Measurements from ENCODE around the gene EVA1A. TPM values are rescaled to one million over a fixed set of nuclear protein-coding genes. Genes with fewer than 3 reads are reported as not detected.

EVA1A gene
- total RNA-seq, 4 donors from 2014 or later = 0.46 to 1.3 (median 0.50) TPM; not detected in 1

GRCh38 chr2:75563591-75563990, 2.9 kb upstream of the EVA1A start:
- TF ChIP-seq, protein P1, sequence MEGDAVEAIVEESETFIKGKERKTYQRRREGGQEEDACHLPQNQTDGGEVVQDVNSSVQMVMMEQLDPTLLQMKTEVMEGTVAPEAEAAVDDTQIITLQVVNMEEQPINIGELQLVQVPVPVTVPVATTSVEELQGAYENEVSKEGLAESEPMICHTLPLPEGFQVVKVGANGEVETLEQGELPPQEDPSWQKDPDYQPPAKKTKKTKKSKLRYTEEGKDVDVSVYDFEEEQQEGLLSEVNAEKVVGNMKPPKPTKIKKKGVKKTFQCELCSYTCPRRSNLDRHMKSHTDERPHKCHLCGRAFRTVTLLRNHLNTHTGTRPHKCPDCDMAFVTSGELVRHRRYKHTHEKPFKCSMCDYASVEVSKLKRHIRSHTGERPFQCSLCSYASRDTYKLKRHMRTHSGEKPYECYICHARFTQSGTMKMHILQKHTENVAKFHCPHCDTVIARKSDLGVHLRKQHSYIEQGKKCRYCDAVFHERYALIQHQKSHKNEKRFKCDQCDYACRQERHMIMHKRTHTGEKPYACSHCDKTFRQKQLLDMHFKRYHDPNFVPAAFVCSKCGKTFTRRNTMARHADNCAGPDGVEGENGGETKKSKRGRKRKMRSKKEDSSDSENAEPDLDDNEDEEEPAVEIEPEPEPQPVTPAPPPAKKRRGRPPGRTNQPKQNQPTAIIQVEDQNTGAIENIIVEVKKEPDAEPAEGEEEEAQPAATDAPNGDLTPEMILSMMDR (IDR thresholded peaks at IDR 0.05) = no peak
- ATAC-seq (ENCODE audit: low FRiP score) (no peak), DNase-seq (ENCODE audit: low spot score) (no peak)

- TF ChIP-seq, protein P1 (IDR thresholded peaks at IDR 0.05) = no peak
- DNase-seq (ENCODE audit: low spot score) (no peak), ATAC-seq (ENCODE audit: low FRiP score) (no peak)
Measured at GRCh38 chr2:75562513-75562864, 1.8 kb upstream of the EVA1A start.

DNA sequence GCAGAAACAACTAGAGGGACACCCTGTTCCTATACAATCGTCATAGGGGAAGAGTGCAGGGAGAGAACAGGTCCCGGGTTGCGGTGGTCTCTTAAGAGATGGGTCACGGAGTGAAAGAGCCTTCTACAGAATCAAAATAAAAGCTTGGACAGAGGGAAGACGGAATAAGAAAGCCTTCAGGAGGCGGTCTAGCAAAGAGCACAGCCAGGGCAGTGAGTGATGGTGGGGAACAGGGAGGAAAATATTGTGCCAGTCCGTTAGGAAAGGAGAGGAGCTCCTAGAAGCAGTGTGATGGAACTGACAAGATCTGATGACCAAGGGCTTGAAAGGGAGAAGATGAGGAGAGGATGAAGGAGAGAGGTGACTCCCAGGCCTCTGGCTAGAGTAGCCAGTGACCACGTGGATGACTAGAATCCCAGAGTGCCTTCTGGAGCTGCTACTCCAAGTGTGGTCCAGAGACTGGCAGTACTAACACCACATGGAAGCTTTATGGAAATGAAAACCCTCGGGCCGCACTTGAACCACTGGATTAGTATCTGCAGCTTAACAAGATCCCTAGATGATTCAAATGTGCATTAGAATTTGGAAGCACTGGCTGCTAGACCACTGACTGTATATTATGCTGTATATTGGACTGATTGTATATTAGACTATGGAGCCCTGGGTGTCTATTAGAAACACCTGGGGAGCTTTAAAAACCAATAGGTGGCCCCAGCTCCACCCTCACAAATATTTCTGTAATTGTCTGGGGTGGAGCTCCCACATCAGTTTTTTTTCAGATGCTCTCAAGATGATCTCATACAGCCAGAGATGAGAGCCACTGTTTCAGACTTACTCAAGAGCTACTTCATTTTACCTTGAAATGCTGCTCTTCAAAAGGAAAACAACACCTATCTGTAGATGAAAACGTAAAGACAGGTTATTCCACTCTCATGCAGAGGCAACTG, 1.1 kb upstream of the EVA1A start:
- ATAC-seq (ENCODE audit: low FRiP score) = no peak
- TF ChIP-seq, protein P1 (IDR thresholded peaks at IDR 0.05) = no peak
- no peak for DNase-seq (ENCODE audit: low spot score)

- ATAC-seq (ENCODE audit: low FRiP score) (peak; percentile 41), DNase-seq (ENCODE audit: low spot score) (no peak)
- TF ChIP-seq, protein P1 (IDR thresholded peaks at IDR 0.05) = no peak
Measured at GRCh38 chr2:75560022-75560767, 544 bp downstream of the EVA1A start.

- TF ChIP-seq, protein P1 (IDR thresholded peaks at IDR 0.05) = no peak
- DNase-seq (ENCODE audit: low spot score) (no peak), ATAC-seq (ENCODE audit: low FRiP score) (no peak)
Measured at GRCh38 chr2:75559680-75560021, 1.1 kb downstream of the EVA1A start.

GRCh38 chr2:75558786-75559679, 1.7 kb downstream of the EVA1A start:
- DNase-seq (ENCODE audit: low spot score) (no peak), ATAC-seq (ENCODE audit: low FRiP score) (no peak)
- TF ChIP-seq, protein P1 (IDR thresholded peaks at IDR 0.05) = no peak
